SKM-1 (cell line): ENCODE results near the gene TARBP1.

Experiments
- DNase-seq: peaks from one replicate; lab custom pipeline; 2025; ENCODE audit not compliant: unreplicated experiment; lab: John Stamatoyannopoulos, UW

The TARBP1 gene

GRCh38 chr1:234454926-234455325 is 24.1 kb downstream of the TARBP1 start:
- DNase-seq: no peak

DNA sequence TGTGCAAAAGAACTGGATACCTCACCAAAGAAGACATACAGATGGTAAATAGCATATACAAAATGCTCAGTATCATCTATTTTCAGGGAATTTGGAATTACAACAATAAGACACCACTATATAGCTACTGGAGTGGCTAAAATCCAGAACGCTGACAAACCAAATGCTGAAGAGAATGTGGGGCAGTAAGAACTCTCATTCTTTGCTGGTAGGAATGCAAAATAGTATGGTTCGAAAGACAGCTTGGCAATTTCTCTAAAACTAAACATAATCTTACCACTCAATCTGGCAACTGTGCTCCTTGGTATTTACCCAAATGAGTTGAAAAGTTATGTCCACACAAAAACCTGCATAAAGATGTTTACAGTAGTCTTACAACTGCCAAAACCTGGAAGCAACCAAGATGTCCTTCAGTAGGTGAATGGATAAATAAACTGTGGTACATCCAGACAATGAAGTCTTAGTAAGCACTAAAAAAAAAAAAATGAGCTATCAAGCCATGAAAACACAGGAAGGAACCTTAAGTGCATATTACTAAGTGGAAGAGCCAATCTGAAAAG is 26.5 kb downstream of the TARBP1 start:
- no peak for DNase-seq

DNA sequence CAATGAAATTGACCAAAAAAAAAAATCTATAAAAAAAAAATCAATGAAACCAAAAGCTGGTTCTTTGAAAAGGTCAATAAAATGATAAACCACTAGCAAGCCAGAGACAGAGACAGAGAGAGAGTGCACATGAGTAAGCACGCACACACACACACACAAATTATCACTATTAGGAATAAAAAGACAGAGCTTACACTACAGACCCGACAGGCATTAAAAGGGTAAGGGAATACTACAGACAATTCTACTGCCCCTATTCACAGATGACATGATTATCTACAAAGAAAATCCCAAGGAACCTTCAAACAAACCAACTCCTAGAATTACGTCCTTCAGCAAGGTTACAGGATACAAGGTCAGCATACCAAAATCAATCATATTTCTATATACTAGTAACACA is 38.6 kb downstream of the TARBP1 start:
- no peak for DNase-seq

GRCh38 chr1:234438579-234438978 is 40.4 kb downstream of the TARBP1 start:
- DNase-seq: no peak

- DNase-seq: no peak
Observed at GRCh38 chr1:234437423-234438171, 41.4 kb downstream of the TARBP1 start.

GRCh38 chr1:234435620-234436019 is 43.4 kb downstream of the TARBP1 start:
- no peak for DNase-seq

DNA sequence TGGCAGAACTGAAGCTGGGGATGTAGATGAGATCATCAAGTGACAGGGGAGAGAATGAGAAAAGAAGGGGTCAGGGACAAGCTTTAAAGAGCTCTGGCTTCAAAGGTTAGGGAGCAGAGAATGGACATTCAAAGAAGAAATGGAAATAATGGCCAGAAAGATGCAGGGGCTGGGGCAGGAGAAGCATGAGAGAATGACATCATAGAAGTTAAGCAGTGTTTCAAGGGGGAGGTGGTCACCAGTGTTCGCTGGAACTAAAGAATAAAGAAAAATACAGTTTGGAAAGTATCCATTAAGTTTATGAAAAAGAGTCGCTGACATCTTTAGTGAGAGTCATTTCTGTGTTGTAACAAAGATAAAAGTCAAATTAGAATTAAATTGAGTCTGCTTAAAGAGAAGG is 44.3 kb downstream of the TARBP1 start:
- DNase-seq: no peak

- no peak for DNase-seq
Observed at GRCh38 chr1:234433563-234434285, 45.3 kb downstream of the TARBP1 start.

DNA sequence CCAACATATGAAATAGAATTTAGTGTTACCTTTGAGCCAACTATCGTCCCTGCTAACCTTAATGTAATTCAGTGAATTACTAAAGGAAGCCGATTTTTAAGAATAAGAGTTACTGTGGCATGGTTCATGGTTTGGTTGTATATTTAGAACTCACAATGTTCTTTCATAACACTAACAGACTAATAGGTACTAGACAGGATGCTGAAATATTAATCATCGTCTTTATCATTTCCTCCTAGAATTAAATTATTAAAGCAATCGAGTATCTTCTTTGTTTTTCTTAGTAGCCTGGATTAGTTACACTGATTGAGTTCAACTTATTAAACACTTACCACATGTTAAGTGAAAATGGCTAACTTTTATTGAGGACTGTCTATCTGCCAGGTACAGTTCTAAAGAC is 47.7 kb downstream of the TARBP1 start:
- DNase-seq: no peak

GRCh38 chr1:234430691-234431090 is 48.3 kb downstream of the TARBP1 start:
- DNase-seq: no peak

DNA sequence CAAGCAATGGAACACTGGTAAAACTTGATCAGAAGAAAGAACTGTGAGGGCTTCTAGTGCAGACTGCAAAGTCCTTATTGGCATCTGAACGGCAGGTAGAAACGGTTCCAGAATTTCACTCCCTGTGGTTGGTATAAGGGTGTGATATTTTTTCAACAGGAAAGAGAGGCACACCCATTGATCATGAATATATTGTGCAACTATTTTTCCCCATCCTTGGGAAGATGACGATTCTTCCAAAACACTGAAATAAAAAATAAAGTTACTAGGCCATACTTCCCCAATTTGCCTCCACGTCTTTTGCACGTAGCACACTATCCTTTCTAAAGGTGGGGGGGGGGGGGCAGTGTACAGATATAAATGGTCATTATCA is 49.6 kb downstream of the TARBP1 start:
- DNase-seq: no peak

GRCh38 chr1:234427950-234428646 is 50.9 kb downstream of the TARBP1 start:
- DNase-seq: no peak

DNA sequence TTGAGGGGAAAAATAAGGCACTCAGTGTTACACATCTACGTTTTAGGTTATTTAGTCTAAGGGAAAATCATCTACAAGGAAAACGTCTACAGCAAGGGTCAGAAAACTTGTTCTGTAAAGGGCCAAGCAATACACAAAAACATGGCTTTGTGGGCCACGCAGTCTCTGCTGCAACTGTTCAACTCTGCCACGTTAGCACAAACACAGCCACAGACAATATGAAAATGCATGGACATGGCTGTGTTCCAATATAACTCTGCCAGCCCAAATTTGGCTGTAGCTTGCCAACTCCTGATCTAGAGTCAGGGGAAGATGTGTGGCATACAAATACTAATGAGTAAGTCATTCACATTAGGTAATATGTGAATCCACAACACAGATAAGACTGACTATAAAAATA is 65.0 kb downstream of the TARBP1 start:
- DNase-seq: no peak

- no peak for DNase-seq
Observed at GRCh38 chr1:234413485-234413884, 65.5 kb downstream of the TARBP1 start.

- DNase-seq: no peak
Observed at GRCh38 chr1:234412830-234413229, 66.1 kb downstream of the TARBP1 start.

GRCh38 chr1:234409328-234409727 is 69.7 kb downstream of the TARBP1 start:
- DNase-seq: no peak

DNA sequence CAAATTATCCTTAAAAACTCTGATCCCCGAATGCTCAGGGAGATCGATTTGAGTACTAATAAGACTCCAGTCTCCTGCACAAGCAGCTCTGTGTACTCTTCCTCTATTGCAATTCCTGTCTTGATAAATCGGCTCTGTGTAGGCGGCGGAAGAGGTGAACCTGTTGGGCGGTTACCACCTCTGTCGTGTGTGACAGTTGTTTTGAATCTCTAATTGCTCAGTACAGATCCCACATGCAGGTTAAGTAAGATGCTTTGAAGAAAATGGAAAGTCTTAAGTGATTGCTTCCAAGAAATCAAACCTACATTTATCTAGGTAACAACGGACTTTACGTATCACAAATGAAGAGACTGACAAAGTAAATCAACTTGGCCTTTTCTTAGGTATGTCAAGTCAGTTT is 70.2 kb downstream of the TARBP1 start:
- DNase-seq: no peak

DNA sequence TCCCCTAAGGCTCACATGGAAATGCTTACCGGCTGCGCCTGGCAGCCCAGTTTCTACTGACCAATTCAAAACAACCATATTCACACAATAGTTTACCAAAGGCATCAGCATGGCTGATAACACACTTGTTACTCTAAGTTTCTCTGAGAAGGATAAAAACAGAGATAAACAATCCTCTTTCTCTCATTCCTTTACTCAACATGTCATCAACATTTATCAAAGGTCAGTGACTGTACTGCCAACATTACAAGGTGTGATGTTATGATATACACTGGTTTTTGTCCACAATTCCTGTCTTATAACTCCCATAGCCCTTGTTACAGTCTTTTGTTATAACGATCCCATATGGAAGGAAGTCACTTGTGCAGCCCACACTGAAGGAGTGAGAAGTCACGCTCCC is 72.1 kb downstream of the TARBP1 start:
- DNase-seq: no peak

- no peak for DNase-seq
Observed at GRCh38 chr1:234405676-234406075, 73.3 kb downstream of the TARBP1 start.

GRCh38 chr1:234402939-234403338 is 76.0 kb downstream of the TARBP1 start:
- DNase-seq: no peak

DNA sequence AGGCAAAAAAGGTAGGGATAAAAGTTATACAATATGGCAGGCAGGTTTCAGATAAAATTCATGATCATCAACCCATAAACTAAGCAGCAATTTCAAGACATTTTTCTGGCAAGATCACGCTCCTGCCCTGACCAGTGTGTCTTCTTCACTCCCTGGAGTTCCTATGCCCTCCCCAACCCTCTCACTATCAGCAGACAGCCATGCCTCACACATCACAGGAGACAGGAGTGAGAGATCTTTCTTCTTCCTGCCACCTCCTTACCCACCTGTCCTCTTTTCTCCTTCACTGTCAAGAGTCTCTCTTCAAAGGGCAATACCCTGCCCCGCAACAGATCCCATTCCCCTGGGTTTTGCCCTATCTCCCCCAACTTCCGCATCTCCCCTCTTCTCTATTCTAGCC is 77.3 kb downstream of the TARBP1 start:
- DNase-seq: no peak

DNA sequence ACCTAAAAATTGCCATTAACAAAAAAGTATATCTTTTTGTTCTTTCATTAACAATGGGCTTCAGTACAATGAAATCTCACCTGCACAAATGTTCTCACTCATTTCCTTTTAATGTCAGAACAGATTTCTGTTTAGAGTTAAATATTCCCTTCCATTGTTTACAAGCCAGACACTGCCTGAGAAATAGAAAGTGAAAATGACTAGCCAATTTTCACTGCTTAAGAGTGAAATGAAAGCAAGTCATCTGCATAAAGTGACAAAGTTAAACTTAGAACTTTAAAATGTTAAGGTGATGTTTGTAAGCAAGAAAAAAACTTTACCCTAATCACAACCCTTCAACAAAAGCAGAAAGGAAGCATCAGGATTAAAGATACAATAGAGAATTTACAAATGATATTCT is 78.2 kb downstream of the TARBP1 start:
- no peak for DNase-seq
